ENCODE measurements around the gene ARR3. TPM values are rescaled to one million over a fixed set of nuclear protein-coding genes. Genes with fewer than 3 reads are reported as not detected.

ARR3 gene
- polyA plus RNA-seq, 3 donors: not detected

DNA sequence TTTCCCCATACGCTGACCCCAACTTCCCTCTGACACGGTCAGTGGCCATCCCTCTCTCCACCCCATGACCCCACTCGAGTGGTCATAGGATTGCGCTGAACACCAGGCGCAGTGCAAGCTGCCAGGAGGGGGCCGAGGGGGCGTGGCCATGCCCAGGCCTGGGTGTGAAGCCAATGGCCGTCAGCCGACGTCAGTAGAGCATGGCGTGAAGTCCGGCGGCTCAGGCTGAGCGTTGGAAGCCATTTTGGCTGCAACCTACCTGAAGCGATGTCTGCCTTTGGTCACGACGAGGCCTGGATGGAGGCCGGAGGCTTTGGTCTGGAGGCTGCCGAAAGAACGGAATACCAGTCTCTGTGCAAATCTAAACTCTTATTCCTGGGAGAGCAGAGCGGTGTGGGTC, 13.8 kb downstream of the ARR3 start, which contains the start of gene RAB41:
RAB41 (plus strand) TSS at position 222 of the 400 bp plus-strand sequence; CDS start at position 268, 46 bp downstream.
- Mint-ChIP-seq H3K4me1 (no peaks in the 10 kb centered on the region), H3K9me3 (peaks cover 0 to 6% (median 1%) of the 10 kb centered on the region in 7 donors), H3K27me3 (ENCODE audit: low read depth in 3 of 3) (peaks cover 0 to 2% (median 1%) of the 10 kb centered on the region in 3 donors), H3K36me3 (peaks cover 16 to 31% of the 10 kb centered on the region in 2 donors), H3K4me3 (peak within 1 kb of the TSS in 1 of 2 donors; percentile 27), H3K27ac (no peak within 1 kb of the TSS)
- Histone ChIP-seq H3K9me3 (replicated peaks in 1 of 2; ENCODE audit: control insufficient read depth in 1 of 2, insufficient read depth in 1 of 2, low read length in 2 of 2) (no peaks in the 10 kb centered on the region), H3K4me2 (replicated peaks; ENCODE audit: extremely low read depth, low read length, poor library complexity, severe bottlenecking) (no peak within 1 kb of the TSS), H3K4me3 (replicated peaks in 1 of 3; ENCODE audit: low read depth in 2 of 3, low read length in 3 of 3) (no peak within 1 kb of the TSS), H3K79me2 (ENCODE audit: insufficient read depth, low read length) (no peaks in the 10 kb centered on the region), H3K27me3 (ENCODE audit: control insufficient read depth in 2 of 2, insufficient read depth in 2 of 2, low read length in 2 of 2) (no peaks in the 10 kb centered on the region), H2AFZ (ENCODE audit: insufficient read depth, low read depth, low read length, poor library complexity, severe bottlenecking) (no peak within 1 kb of the TSS), H4K20me1 (ENCODE audit: insufficient read depth, low read length) (no peaks in the 10 kb centered on the region), H3K36me3 (replicated peaks in 1 of 2; ENCODE audit: control insufficient read depth in 1 of 2, insufficient read depth in 2 of 2, low read length in 2 of 2) (peaks cover 3 to 14% of the 10 kb centered on the region in 2 donors), H3K4me1 (ENCODE audit: control insufficient read depth in 1 of 2, insufficient read depth in 2 of 2, low read length in 2 of 2) (no peaks in the 10 kb centered on the region), H3K27ac (ENCODE audit: low read depth in 1 of 2, low read length in 2 of 2) (no peak within 1 kb of the TSS), H3K9ac (ENCODE audit: insufficient read depth, low read length, poor library complexity, severe bottlenecking) (no peak within 1 kb of the TSS)
- 97% methylated on average over 11 of the region's 21 CpGs for WGBS (ENCODE audit: insufficient coverage)
- TF ChIP-seq, protein P1, sequence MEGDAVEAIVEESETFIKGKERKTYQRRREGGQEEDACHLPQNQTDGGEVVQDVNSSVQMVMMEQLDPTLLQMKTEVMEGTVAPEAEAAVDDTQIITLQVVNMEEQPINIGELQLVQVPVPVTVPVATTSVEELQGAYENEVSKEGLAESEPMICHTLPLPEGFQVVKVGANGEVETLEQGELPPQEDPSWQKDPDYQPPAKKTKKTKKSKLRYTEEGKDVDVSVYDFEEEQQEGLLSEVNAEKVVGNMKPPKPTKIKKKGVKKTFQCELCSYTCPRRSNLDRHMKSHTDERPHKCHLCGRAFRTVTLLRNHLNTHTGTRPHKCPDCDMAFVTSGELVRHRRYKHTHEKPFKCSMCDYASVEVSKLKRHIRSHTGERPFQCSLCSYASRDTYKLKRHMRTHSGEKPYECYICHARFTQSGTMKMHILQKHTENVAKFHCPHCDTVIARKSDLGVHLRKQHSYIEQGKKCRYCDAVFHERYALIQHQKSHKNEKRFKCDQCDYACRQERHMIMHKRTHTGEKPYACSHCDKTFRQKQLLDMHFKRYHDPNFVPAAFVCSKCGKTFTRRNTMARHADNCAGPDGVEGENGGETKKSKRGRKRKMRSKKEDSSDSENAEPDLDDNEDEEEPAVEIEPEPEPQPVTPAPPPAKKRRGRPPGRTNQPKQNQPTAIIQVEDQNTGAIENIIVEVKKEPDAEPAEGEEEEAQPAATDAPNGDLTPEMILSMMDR (IDR thresholded peaks at IDR 0.05): no peak
- no peak for DNase-seq
- intact Hi-C loops (cut with micrococcal nuclease): no loop called here

DNA sequence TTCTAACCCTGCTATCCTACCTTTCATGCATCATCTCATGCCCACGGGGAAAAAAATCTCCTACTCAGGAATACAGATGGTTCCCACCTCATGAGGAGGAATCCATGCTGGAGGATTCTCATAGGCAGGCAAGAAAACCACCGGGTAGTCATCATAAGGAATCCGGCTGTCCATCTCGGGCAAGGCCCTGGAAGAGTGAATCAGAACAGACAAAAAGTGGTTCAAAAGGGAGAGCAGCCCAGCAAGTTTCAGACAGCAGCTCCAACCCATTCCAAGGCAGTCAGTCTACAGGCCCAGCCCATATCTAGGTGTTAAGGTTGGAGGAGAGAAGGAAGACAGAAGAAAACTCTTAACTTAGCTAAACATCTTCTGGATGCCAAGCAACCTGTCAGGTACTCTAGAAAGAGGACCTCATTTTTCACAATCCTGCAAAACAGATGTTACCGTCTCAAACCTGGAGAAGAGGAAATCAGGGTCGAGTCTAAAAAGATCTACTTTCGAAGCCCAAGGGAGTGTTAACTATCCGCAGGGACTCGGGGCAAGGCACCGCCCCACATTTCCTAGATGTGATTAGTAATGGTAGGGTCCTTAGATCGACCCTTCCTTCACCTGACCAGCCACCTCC, 21.1 kb downstream of the ARR3 start:
- no peaks in the 10 kb centered on the region for H3K9me3 ChIP-seq (replicated peaks in 1 of 2; ENCODE audit: control insufficient read depth in 1 of 2, insufficient read depth in 1 of 2, low read length in 2 of 2)
- peak overlapping the region; percentile 80 for H2AFZ ChIP-seq (ENCODE audit: insufficient read depth, low read depth, low read length, poor library complexity, severe bottlenecking)
- TF ChIP-seq, protein P1 (IDR thresholded peaks at IDR 0.05): no peak
- H3K79me2 ChIP-seq (ENCODE audit: insufficient read depth, low read length): peaks cover 36% of the 10 kb centered on the region
- no peak for DNase-seq
- H3K4me3 ChIP-seq (replicated peaks in 1 of 3; ENCODE audit: low read depth in 2 of 3, low read length in 3 of 3): peak overlapping the region; percentile 53 to 87 (median 76)
- H3K9ac ChIP-seq (ENCODE audit: insufficient read depth, low read length, poor library complexity, severe bottlenecking): peak overlapping the region; percentile 61
- Mint-ChIP-seq H3K27ac (peak overlapping the region; percentile 70 to 94 (median 87)), H3K36me3 (peaks cover 23 to 29% of the 10 kb centered on the region in 2 donors), H3K27me3 (ENCODE audit: low read depth in 3 of 3) (peaks cover 0 to 3% (median 0%) of the 10 kb centered on the region in 3 donors), H3K9me3 (peaks cover 0 to 2% (median 0%) of the 10 kb centered on the region in 7 donors), H3K4me3 (peak overlapping the region; percentile 81 to 93), H3K4me1 (peaks cover 21% of the 10 kb centered on the region)
- no peaks in the 10 kb centered on the region for H3K27me3 ChIP-seq (ENCODE audit: control insufficient read depth in 2 of 2, insufficient read depth in 2 of 2, low read length in 2 of 2)
- H3K4me1 ChIP-seq (ENCODE audit: control insufficient read depth in 1 of 2, insufficient read depth in 2 of 2, low read length in 2 of 2): peaks cover 14 to 24% of the 10 kb centered on the region in 2 donors
- peak overlapping the region; percentile 82 for H3K4me2 ChIP-seq (replicated peaks; ENCODE audit: extremely low read depth, low read length, poor library complexity, severe bottlenecking)
- H3K27ac ChIP-seq (ENCODE audit: low read depth in 1 of 2, low read length in 2 of 2): peak overlapping the region; percentile 52 to 84
- no peaks in the 10 kb centered on the region for H4K20me1 ChIP-seq (ENCODE audit: insufficient read depth, low read length)
- H3K36me3 ChIP-seq (replicated peaks in 1 of 2; ENCODE audit: control insufficient read depth in 1 of 2, insufficient read depth in 2 of 2, low read length in 2 of 2): peaks cover 12 to 29% of the 10 kb centered on the region in 2 donors
- intact Hi-C loops (cut with micrococcal nuclease): loop anchor here (2.0 to 5.0 kb wide), 2 partner anchors 156 to 157 kb away; partner anchors contain the start of gene IGBP1 (in 2 of the 2)
- no CpG with 5 or more reads among the region's 11 CpGs for WGBS (ENCODE audit: insufficient coverage)

Measured in CD14-positive monocyte (primary cell).